HG02938 (cell line): ENCODE measurements around the gene GPR45.

Source experiments
- ATAC-seq: cut with Tn5 transposase; IDR thresholded peaks from one replicate; pipeline ENCODE4 v1.9.1; 2021; ENCODE audit warnings: mild to moderate bottlenecking, moderate library complexity; ENCODE audit not compliant: unreplicated experiment

Gene GPR45

DNA sequence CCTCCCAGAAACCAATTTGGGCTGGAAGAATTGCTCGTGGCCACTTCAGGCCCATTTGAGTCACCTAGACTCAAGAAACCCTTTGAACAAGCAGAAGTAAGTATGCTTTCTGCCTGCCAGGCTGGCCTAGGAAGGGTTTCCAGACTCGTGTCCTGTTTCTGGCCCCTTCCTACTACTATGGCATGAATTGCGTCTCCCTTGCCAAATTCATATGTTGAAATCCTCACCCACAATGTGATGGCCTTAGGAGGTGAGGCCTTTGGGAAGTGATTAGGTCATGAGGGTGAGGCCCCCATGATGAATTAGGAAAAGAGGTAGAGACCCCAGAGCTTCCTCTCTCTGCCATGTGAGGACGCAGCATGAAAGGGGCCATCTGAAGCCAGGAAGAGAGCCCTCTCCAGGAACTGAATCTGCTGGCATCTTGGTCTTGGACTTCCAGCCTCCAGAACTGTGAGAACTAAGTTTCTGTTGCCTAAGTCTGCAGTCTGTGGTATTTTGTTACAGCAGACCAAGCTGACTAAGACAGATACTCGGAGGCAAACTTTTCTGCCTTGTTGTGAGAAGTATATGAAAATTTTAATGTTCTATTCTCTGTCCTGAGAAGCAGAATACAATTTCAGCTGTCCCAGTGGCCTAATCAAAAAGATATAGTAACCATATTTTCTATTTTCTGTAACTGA, 13.1 kb downstream of the GPR45 start:
- ATAC-seq: no peak

DNA sequence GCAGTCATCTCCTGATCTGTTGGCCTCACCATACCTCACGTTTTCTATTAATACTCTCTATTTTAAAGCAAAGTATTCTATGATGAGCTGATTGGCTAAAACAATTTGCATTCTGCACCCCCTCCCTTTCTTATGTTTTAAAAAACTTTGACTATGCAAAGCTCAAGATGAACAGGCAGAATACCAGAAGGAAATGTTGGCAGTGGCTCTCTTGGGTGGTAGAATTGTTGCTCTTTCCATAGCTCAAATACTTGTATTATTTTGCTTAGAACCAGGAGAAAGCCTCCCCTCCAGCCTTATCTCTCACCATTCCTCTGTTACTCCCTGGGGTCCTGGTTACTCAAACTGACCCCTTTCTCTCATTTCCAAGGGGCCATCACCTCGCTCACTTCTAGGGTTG, 14.4 kb downstream of the GPR45 start:
- ATAC-seq: no peak

DNA sequence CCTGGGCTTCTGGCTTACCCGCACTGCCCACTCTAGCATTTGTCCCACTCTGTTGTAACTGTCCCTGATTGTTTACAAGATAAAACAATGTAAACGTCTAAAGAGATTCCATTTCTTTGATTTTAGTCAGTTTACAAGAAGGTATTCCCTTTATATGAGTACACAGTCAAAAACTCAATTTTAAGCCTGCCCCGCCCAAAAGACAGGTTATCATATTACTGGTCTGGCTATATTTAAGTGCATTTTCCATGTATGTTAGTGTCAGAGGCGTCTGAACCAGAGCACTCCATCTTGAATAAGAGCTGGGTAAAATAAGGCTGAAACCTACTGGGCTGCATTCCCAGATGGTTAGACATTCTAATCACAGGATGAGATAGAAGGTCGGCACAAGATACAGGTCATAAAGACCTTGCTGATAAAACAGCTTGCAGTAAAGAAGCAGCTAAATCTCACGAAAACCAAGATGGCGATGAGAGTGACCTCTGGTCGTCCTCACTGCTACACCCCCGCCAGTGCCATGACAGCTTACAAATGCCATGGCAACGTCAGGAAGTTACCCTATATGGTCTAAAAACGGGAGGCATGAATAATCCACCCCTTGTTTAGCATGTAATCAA, 15.0 kb downstream of the GPR45 start:
- ATAC-seq: no peak

DNA sequence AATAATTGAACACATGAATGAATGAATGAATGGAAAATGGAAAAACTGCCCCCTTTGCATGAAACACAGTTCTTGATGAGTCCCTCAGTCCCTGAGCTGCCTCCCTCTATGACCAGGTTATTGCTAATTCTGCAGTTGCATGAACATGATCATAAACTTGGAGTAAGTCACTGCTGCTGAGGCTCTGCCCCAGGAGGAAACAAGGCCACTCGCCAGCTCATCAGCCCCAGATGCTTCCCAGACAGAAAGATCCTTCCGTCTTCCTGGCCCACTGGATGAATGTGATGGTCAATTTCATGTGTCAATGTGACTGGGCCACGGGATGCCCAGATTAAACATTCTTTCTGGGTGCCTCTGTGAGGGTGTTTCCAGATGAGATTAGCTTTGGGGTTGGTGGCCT, 16.4 kb downstream of the GPR45 start:
- ATAC-seq: no peak

DNA sequence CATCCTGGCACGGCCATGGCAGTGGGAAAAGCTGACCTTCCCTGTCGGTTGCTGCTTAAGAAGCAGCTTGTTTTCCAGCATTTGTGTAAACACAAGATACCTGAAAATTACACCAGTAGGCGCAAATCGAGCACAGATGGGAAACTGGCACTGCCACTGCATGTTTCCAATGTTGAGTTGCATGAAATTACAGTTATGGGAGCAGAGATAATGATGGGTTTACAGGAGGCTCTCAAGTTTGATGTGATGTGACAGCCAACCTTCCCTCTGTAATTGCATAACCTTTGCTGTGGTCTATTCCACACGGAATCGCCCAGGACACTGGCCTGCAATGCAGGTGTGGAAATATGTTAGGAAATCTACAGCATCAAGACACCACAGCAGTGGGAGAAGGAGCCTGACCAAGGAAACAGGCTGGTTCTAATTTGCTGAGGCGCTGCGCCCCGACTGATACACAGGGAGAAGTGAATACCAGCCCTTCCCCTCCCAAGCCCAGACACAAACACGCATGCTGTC, 17.4 kb downstream of the GPR45 start:
- ATAC-seq: no peak

DNA sequence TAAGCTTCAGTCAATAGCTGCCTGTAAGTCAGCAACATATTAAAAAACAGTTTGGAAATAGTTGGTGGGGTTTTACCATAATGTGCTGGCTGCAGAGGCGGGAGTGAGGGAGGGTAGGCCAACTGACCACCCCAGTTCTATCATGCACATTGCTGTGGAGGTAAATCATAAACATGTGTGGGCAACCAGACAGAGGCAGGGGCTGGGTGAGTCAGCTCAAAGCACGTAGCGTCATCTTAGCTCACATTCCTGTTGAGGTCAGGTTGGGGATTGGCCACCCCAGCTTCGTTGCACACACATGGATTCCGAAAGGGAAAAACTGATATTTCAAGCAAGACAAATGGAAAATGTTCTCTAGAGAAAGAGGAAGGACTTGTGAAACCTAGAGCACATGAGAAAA, 19.5 kb downstream of the GPR45 start:
- no peak for ATAC-seq

DNA sequence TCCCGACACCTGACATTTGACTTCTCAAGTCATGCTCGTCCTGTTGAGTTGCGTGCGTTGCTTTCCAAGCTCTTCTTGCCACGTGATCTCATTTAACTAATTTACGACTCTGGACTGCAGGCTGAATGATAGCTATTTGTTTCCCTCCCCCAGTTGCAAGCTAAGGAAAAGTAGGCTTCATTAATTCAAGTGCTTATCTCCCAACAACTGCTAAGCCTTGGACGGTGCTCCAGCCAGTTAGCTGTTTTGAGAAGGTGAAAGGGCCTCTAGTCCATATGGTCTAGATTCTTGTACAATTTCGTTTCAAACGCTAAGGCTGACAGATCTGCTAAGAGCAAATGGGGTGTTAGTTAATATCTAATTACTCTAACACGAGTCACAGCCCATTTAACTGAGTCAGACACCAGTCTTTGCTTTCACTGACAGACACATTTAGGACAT, 21.1 kb downstream of the GPR45 start:
- ATAC-seq: no peak

DNA sequence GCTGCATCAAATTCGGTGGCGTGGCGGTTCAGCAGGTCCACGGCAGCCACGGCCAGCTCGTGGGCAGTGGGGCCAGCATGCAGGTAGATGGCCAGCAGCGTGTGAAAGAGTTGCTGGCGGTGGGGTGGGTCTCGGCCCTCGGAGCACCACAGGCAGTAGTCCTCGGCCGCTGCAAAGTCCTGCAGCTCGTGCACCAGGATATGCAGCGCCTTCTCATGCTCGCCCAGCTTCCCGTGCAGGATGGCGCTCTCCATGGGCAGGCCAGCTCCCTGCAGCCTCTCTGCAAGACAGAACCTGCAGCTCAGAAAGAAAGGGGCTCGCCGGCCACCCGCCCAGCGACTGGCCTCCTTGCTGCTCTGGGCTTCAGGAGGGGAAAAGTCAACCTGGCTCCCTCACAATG, 27.9 kb downstream of the GPR45 start:
- ATAC-seq: no peak

DNA sequence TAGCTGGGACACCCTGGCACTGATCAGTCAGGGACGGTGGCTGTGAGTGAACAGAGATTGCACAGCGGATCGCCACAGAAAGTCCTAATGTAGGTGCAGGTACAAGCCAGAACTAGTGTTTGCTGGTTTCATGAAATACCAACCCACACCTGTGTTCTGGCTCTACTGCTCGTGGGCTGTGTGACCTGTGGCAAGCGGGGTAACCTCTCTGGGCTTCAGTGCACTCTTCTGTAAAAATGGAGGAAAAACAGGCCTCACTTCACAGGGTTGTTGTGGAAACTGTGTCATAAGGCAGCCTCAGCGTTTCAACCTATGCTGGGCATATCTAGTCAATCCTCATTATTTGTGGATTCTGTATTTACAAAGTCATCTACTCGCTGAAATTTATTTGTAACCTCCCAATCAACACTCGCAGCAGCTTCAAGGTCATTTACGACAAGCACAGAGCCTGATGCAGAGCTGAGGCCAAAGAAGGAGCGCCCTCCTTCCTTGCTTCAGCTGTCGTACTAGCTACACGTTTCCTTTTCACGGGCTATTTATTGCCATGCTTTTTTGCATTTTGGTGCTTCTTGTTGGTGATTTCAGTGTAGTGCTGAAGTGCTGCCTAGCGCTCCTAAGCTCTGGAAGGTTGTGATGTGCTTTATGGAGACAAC, 30.0 kb downstream of the GPR45 start:
- no peak for ATAC-seq

DNA sequence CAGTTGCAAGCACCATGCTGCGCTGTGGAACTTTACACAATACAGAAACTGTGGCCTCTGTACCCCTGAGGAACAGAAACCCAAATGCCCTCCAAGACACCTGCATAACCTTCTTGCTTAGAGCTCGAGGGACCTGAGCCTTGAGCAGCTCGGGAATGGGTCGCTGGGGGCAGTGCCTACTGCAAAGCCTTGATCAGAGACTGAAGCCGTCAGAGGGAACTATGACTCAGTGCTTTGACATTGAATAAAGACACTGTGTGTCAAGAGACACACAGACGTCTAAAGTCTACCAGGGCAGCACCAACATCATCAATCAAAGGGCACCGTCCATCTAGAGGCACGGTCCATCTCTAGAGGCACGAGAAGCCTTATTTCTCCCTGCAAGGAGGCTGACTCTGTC, 30.6 kb downstream of the GPR45 start:
- ATAC-seq: no peak

DNA sequence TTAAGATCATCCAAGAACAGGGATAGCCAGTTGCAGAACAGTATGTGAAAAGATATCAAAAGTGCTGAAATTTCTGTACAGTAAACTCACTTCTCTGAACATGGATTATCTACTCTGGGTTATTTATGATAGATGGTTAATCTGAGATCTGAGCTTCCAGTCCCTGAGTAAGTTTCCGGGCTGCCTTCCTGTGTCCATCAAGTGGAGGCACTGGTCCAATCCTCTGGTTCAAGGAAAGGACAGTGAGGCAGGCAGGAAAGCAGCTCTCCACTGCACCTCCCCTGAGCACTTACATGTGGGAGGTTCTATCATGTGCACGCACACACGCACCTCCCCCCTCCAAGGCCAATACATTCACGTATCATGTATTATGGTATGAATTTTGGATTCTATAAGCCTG, 32.5 kb downstream of the GPR45 start:
- ATAC-seq: no peak

DNA sequence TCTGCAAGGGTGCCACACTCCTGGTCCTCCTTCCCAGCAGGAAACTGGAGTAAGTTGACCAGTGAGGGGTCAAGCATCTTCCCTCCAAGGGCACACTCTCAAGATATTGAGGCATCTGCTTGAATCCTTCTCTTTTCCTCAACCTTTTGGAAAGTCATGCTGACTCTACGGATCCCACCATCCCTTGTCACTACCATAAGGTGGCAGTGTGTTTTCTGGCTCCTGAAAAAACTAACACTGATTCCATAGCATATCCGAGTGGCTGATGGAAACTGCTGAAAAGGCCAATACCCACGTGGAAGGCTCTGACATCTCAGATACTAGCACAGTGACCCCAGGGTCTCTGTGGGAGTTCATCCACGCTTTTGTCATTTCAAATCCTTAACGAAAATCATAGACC, 37.1 kb downstream of the GPR45 start:
- no peak for ATAC-seq

DNA sequence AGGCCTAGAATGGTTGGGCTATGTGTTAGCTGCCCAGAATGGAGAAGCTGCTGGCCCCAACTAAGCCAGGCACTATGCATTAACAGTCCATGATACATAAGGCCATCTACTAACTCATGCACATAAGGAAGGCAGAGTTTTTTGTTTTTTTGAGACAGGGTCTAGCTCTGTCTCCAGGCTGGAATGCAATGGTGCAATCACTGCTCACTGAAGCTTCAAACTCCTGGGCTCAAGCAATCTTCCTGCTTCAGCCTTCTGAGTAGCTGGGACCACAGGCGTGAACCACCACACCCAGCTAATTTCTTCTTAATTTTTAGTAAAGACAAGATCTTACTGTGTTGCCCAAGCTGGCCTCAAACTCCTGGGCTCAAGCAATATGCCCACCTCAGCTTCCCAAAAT, 37.6 kb downstream of the GPR45 start:
- ATAC-seq: no peak

DNA sequence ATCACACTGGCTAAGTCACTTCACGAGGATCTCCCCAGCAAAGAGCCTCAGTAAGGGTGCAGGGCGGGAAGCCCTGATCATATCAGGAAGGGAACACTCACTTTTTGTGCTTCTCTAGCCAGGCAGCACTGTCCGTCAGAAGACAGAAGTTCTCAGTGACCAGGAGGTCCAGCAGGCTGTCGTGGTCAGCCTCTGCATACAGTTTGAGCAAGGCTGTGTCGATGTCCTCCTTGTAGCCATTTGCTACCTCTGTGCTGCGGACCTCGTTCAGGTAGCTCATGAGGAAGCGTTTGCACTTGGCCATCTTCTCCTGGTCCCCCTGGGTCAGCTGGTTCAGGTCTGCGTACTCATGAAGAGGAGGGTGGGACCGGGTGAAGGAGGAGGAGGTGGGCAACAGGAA, 38.7 kb downstream of the GPR45 start:
- ATAC-seq: no peak

DNA sequence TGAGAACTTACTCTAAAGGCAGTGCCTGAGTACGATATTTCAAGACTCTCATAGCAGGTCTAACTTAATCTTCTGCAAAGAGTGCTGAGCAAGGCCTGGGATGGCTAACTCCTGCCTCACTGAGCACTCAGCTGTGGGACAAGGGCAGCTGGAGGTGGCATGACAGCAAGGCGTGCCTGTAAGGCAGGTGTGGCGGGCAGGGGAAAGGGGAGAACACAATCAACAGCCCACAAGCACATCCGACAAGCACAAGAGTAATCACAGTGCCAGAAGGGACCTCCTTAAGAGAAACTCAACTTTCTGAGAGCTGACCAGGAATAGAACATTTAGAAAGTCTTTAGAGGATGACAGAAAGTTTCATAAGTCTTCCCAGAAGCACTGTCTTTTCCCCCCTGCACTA, 42.0 kb downstream of the GPR45 start:
- no peak for ATAC-seq

DNA sequence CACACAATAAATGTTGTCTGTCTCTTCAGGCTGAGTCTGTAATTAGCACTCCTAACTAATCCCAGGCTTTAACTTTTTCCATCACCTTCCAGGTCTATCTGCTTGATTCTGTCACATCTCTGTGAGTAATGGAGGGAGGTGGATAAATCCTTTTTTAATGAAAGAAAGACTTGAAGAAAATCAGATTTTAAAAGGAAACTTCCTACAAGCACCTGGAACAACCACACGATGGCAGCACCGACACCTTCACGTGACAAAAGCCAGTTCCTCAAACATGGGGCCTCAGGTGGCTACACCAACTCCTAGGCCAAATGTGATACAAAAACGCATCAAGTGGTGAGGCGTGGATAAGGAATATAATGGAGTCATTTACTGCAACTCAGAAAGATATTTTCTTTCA, 46.1 kb downstream of the GPR45 start:
- no peak for ATAC-seq

DNA sequence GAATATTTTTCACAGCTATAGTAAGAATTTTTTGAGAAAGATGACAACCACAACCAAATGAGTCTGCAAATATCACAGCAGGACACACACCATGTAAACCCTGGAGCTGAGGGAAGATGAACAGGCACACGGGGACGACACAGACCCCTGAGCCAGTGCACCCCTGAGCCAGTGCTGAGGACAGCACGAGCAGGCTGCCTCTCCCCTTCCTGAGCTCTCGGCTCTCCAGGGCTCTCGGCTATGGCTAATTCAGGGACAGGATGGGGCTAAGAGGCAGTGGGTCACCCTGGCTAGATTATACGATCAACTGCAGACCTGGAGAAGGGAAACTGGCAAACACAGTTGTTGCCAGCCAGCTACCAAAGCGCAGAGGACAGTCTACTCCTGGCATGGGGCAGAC, 46.6 kb downstream of the GPR45 start:
- ATAC-seq: no peak

DNA sequence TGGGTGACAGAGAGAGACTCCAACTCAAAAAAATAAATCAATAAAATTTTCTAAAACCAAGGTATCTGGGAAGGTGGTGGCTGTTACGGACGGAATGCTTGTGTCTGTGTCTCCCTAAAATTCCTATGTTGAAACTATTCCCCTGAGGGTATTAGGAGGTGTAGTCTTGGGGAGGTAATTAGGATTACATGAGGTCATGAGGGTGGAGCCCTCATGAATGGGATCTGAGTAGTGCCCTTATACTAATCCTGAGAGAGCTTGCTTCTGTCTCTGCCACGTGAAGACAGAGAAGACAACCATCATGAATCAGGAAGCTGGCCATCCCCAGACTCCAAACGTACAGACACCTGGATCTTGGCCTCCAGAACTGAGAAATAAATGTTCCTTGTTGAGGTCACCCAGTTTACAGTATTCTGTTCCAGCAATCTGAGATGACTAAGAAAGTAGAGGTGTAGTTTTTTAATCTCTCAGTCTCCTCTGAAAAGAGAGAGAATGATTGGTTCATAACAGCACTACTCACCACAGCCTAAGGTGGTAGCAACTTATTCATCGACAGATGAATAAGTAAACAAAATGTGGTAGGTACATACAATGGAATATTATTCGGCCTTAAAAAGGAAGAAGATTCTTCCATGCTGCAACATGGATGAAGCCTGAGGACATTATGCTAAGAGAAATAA, 49.6 kb downstream of the GPR45 start:
- ATAC-seq: no peak

DNA sequence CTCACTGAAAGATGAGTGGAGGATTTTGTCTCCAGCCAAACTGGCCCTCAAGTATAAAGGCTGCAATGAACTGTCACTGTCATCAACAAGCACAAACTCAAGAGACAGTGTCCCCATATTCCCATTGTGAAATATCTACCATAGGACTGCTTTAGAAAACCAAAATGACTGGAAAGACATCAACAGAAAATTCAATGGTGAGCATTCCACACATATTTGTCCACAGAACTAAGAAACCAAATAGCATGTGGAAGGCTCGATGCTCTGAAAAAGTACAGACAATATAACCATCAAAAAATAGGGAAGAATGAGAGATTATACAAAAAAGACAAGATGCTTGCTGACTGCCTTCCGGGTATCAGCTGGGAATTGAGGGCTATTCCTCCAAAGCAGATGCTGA, 50.4 kb downstream of the GPR45 start:
- no peak for ATAC-seq
